CD4-positive, alpha-beta T cell treated with Interleukin-15 for 4 hours (primary cell): Measurements from ENCODE around the gene INPP5A.

Experiments
- DNase-seq: peaks from one replicate; pipeline ENCODE4 v3.0.0-alpha.2; 2020; ENCODE audit warnings: low spot score

Gene INPP5A

GRCh38 chr10:132744839-132745238, 207.3 kb downstream of the INPP5A start:
- DNase-seq: no peak

GRCh38 chr10:132745511-132745910, 207.9 kb downstream of the INPP5A start:
- DNase-seq: no peak

GRCh38 chr10:132745971-132746370, 208.4 kb downstream of the INPP5A start:
- no peak for DNase-seq

- DNase-seq: no peak
Measured at GRCh38 chr10:132746386-132746785, 208.8 kb downstream of the INPP5A start.

GRCh38 chr10:132746801-132747625, 209.4 kb downstream of the INPP5A start:
- DNase-seq: no peak

DNA sequence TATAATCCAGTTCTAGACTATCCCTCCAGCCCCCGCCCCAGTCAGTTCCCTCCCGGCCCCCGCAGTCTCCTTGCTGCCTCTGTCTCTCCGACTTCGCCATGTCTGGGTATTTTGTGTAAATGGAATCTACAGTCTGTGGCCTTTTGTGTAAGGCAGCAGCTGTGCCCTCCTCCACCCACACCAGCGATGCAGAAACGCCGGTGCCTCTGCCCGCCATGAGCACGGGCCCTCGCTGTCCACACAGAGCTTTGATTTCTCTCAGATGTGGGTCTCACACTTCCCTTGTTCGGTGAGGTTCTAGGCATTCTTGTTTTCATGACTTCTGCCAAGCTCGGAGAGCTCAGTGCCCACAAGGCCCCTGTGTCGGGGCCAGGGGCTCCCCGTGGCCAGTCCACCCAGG, 210.5 kb downstream of the INPP5A start:
- DNase-seq: no peak

GRCh38 chr10:132748545-132749370, 211.2 kb downstream of the INPP5A start:
- DNase-seq: no peak

DNA sequence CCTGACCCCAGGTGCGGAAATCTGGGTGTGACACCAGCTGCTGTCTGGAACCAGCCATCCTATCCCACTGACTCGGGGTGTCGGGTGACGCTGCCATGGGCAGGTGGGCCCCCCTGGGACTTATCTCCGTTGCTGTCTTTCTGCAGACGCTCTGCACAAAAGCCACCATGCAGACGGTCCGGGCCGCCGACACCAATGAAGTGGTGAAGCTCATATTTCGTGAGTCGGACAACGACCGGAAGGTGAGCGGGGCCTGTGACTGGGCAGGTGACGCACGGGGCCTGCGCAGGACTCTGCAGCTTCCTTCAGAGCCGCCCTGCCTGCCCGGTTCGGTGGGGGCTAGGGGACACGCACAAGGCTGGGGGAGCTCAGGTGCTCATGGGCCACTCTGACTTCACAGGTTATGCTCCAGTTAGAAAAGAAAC, 211.8 kb downstream of the INPP5A start:
- DNase-seq: no peak

DNA sequence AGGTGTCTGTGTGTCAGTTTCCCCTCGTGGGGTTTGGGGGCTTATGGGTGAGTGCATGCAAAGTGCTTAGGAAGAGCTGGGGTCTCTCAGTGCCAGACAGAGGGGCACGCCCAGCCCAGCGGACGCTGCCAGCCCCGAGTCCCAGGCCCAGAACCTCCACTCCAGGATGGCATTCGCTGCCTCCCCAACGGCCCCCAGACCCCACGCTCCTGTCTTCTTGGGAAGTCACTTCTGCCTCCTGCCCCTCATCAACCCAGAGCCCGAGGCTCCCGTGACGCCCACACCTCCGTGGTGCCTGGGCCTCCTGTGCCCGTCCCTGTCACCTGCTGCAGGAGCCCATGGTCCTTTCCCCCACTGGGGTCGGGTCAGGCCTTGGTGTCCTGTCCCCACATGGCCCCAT, 213.3 kb downstream of the INPP5A start:
- DNase-seq: no peak

GRCh38 chr10:132752378-132752777, 214.8 kb downstream of the INPP5A start:
- no peak for DNase-seq

GRCh38 chr10:132752961-132753360, 215.4 kb downstream of the INPP5A start:
- no peak for DNase-seq

DNA sequence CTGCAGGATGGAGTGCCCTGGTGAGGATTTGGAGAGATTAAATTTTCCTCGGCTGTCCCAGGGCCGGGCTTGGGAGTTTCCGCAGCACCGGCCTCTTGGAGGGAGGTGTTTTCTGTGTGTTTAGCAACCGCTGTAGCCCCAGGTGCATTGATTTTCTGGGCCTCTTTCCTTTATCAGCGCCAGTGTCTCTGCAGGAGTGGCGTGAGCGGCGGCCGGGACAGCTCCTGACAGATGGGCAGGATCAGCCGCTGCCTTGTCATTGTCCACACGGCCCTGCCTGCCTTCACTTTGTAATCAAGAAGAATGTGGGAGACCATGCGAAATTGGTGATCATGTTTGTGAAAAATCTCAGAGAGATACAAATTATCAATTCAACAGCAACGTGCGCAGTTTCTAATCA, 216.0 kb downstream of the INPP5A start:
- no peak for DNase-seq

DNA sequence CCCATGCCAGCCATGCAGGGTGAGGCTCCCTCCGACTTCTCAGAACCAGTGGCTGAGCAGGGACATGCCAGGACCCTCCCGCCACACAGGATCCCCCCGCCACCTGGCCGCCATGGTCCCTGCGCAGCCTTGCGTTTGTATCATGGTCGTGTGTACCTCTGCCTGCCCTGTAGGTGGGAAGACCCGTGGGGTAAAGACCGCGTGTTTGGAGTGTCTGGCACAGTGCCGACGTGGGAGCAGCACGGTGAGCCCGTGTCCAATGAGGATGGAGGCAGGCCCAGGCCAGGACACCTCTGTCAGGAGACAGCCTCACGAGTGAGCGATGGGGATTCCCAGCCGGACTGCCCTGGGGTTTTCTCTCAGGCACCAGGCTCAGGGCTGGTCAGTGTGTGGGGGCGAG, 216.5 kb downstream of the INPP5A start:
- no peak for DNase-seq

DNA sequence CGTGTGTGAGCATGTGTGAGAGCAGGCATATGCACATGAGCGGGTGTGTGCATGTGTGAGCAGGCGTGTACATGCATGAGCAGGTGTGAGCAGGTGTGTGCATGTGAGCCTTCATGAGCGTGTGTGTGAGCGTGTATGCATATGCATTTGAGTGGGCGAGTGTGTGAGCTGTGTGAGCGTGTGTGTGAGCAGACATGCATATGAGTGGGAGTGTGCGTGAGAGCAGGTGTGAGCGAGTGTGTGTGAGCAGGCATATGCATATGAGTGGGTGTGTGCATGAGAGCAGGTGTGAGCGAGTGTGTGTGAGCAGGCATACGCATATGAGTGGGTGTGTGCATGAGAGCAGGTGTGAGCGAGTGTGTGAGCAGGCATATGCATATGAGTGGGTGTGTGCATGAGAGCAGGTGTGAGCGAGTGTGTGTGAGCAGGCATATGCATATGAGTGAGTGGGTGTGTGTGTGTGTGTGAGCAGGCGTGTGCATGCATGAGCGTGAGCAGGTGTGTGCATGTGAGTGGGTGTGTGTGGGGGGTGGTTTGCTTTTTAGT, 217.7 kb downstream of the INPP5A start:
- DNase-seq: no peak

- DNase-seq: no peak
Measured at GRCh38 chr10:132756591-132756990, 219.0 kb downstream of the INPP5A start.

- DNase-seq: no peak
Measured at GRCh38 chr10:132757171-132757570, 219.6 kb downstream of the INPP5A start.

DNA sequence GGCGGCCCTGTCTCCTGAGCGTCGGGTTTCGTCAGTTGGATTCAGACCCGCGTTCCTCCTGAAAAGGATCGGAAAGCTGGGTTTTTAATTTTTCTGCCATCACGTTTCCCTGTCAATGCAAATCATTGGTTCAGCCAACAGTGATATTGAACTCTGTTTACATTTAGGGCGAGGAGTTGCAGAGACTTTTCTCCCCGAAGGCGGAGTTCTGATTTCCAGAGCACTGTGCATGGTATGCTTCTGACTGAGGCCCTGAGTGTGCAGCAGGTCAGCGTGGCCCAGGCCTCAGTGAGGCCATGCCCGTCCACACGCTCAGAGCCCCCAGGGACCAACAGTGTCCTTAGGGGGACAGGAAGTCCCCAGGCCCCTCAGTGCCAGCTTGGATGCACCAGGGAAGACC, 221.3 kb downstream of the INPP5A start:
- no peak for DNase-seq

DNA sequence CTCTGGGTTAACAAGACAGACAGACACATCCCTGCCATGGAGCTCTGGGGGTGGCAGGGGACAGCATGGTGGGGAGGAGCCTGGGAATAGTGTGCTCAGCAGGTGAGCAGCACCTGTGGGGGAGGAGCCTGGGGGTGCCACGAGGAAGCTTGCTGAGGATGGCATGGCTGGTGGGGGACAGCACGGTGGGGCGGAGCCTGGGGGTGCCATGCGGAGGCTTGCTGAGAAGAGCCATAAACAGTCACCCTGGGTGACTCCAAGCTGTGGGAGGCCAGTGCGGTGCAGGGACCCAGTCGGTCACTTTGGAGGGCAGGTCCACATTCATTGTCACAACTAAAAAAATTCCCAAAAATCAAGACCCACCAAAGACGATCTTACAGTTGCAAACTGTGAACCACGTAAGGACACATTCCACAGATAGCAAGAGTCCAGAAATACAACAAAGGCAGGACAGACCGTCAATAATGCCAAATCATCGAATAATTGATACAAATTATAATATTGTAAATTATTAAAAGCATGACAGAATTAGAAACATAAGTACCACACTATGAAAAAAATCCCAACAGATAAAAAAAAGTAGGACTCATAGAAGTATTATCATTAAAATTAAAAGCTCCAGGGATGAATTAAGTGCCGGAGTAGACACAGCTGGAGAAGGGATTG, 223.9 kb downstream of the INPP5A start:
- no peak for DNase-seq

GRCh38 chr10:132762267-132762666, 224.7 kb downstream of the INPP5A start:
- no peak for DNase-seq

DNA sequence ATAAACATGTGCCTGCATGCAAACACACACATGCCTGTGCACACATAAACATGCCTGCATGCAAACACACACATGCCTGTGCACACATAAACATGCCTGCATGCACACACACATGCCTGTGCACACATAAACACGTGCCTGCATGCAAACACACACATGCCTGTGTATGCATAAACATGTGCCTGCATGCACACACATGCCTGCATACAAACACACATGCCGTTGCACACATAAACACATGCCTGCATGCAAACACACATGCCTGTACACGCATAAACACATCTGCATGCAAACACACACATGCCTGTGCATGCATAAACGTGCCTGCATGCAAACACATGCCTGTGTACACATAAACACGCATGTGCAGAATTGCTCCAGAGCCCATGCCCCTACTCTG, 226.0 kb downstream of the INPP5A start:
- DNase-seq: no peak

GRCh38 chr10:132764108-132764507, 226.5 kb downstream of the INPP5A start:
- DNase-seq: no peak

DNA sequence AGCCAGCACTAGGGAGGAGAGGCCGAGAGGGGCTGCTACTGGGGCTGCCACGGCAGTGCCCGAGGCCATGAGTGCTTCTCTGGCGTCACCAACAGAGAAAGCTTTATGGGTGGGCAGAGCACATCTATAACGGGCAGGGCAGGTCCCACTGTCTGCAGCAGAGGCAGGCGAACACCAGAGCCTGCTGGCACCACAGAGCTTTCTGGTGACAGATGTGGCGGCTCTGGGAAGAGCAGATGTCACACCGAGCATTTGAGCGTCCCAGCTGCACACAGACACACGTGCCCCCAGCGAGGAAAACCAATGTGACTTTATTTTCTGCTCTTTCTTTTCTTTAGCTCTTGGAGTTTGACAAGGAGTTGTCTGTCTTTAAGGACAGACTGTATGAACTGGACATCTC, 227.8 kb downstream of the INPP5A start:
- DNase-seq: no peak
